Adrenal gland (tissue), 19 donors: ENCODE measurements around the gene CHRM1. TPM values are rescaled to one million over a fixed set of nuclear protein-coding genes. Genes with fewer than 3 reads are reported as not detected.
A peak's percentile ranks its signal among the peaks of the same experiment; 100 is the strongest.

Experiments
- DNase-seq, 7 donors: peaks; one replicate each; pipeline ENCODE4 v3.0.0-alpha.2; 2019 to 2020
- H3K27ac ChIP-seq, 5 donors: fragments of 200-600 bp; sonication (generic) in 4 of 5; 1 replicate in 3 of 5; 2 replicates in 2 of 5; pipeline versions ENCODE4 v1.5.1 to v1.8.0; 2016 to 2020; ENCODE audit warnings: mild to moderate bottlenecking in 1 of 5
- H3K27me3 ChIP-seq: fragments of 200-600 bp; 2 replicates; pipeline ENCODE4 v1.8.0; 2021
- H3K36me3 ChIP-seq, 2 donors: fragments of 200-600 bp; replicated peaks in 1 of 2; 1 replicate in 1 of 2; 2 replicates in 1 of 2; pipeline versions ENCODE4 v1.5.1 to v1.8.0; 2018 to 2022
- H3K4me1 ChIP-seq, 2 donors: fragments of 200-600 bp; replicated peaks in 1 of 2; 1 replicate in 1 of 2; 2 replicates in 1 of 2; pipeline versions ENCODE4 v1.5.1 to v1.8.0; 2018 to 2021
- H3K4me3 ChIP-seq, 4 donors: fragments of 200-600 bp; sonication (generic) in 3 of 4; one replicate each; pipeline ENCODE4 v1.5.1; 2016 to 2018
- H3K9me3 ChIP-seq, 3 donors: fragments of 200-600 bp; sonication (generic) in 1 of 3; replicated peaks in 1 of 3; 1 replicate in 2 of 3; 2 replicates in 1 of 3; pipeline versions ENCODE4 v1.5.1 to v1.8.0; 2016 to 2021
- CTCF ChIP-seq, 6 experiments: fragments of 450-650 bp in 4 of 6; fragments of 200-600 bp in 2 of 6; sonication (generic) in 1 of 6; IDR thresholded peaks; 1 replicate in 5 of 6; 2 replicates in 1 of 6; pipeline versions ENCODE4 v1.5.1 to v1.8.0; 2016 to 2021; ENCODE audit warnings: antibody characterized with exemption in 6 of 6, mild to moderate bottlenecking in 2 of 6, moderate library complexity in 1 of 6
- POLR2A ChIP-seq, 2 donors: fragments of 450-650 bp; IDR thresholded peaks; one replicate each; pipeline ENCODE4 v1.6.1; 2017; ENCODE audit warnings: antibody characterized with exemption in 2 of 2, mild to moderate bottlenecking in 2 of 2, moderate library complexity in 1 of 2
- WGBS, 4 donors: extraction: QIAGEN DNeasy Blood & Tissue Kit in 2 of 4; methylation state at CpG; one replicate each; pipeline versions ENCODE4 v1.1.5 to v1.1.7; 2013 to 2017; 5-methylcytosine and 5-hydroxymethylcytosine counted together
- intact Hi-C, 2 donors: fragments of 100-400 bp; cut with DNase I; formaldehyde crosslinking; loops; one replicate each; pipeline versions ENCODE4 v1.14.1 to v1.15.0; 2022 to 2023
- long read RNA-seq, 10 donors: library from polyadenylated mRNA in 3 of 10; unstranded in 2 of 10; stranded (forward) in 1 of 10; transcript quantifications; one replicate each; pipeline ENCODE4 v2.0.0 and lab custom pipeline, GENCODE V29; 2021 to 2026
- polyA plus RNA-seq, 3 donors: library from polyadenylated mRNA; stranded (reverse); fragments of 200-250 nt in 2 of 3; fragments of 350-450 nt in 1 of 3; fragmentation: Illumina TruSeq in 1 of 3; extraction: RNeasy Lipid Tissue Mini Kit (QIAGEN cat#74804) in 1 of 3; gene quantifications; one replicate each; pipeline ENCODE4 v1.2.3, GENCODE V29; 2013 to 2014
- total RNA-seq, 9 donors: library from RNA; depleted of rRNA in 4 of 9; stranded (reverse); fragments of >200 nt in 4 of 9; fragments of 120-200 nt in 1 of 9; fragmentation: NEBNext Ultra II Directional in 1 of 9; extraction: Animal tissue kit (Norgen Biotek cat#: 25700) in 1 of 9; gene quantifications; one replicate each; pipeline versions ENCODE4 v1.1.0 to v1.2.4, GENCODE V29; 2013 to 2023
- donor health status: healthy with polysubstance abuse.
- donor health status: Bipolar disorder and iron deficiency.
- donor health status: DM: yes; HTN: yes; CAD: no.
- donor health status: DM: no; HTN: no; CAD: no.
- donor health status: DM: no; HTN: no; CAD: no.
- donor health status: DM: yes; HTN: yes; CAD: no.

CHRM1 gene
- total RNA-seq, result 1 to 10 TPM in 2 of 9 donors, under 1 TPM in 2, not detected in 5; 0.22 to 3.0 (median 1.8) TPM
- 1 to 10 TPM; 1.4 to 3.8 (median 1.8) TPM for polyA plus RNA-seq
- long read RNA-seq, donor 1, result 0 reads
- long read RNA-seq, donor 2, result 0 reads
- long read RNA-seq, donor 3, result 0 reads
- long read RNA-seq, donor 4, result 0 reads
- long read RNA-seq, donor 5, result 0 reads
- long read RNA-seq, donor 6, partial matches to known transcripts, result 0 of 5 reads
- long read RNA-seq, donor 6, other reads (novel, unspliced or antisense), result 1 of 5 reads
- long read RNA-seq, donor 7, result 0 reads
- long read RNA-seq, donor 8, result 0 reads
- long read RNA-seq, donor 9, result 0 reads
- long read RNA-seq, donor 10, result 0 reads

GRCh38 chr11:62921201-62921572, at the start of gene CHRM1:
CHRM1 (minus strand) TSS chr11:62921363; CDS start chr11:62911100, 10,263 bp downstream.
- intact Hi-C loops, result no loop called here
- no peak for DNase-seq
- TF ChIP-seq CTCF (IDR thresholded peaks at IDR 0.05), result no peak
- TF ChIP-seq POLR2A (IDR thresholded peaks at IDR 0.05), result no peak
- Histone ChIP-seq H3K27ac (peak within 1 kb of the TSS in 1 of 5 donors; percentile 34), H3K9me3 (no peaks in the 10 kb centered on the region), H3K36me3 (no peaks in the 10 kb centered on the region), H3K4me1 (peaks cover 8 to 13% of the 10 kb centered on the region in 2 donors), H3K27me3 (peaks cover 35% of the 10 kb centered on the region), H3K4me3 (no peak within 1 kb of the TSS)
- WGBS, 4 donors, result 37 to 59% (median 41%) methylated on average over 9 of the region's 9 CpGs

- Histone ChIP-seq H3K27me3 (no peaks in the 10 kb centered on the region), H3K36me3 (no peaks in the 10 kb centered on the region), H3K4me3 (no peak overlapping the region), H3K27ac (no peak overlapping the region), H3K4me1 (no peaks in the 10 kb centered on the region), H3K9me3 (no peaks in the 10 kb centered on the region)
- WGBS, 4 donors, result 52 to 80% (median 64%) methylated on average over 2 of the region's 2 CpGs
- DNase-seq, result peak in 1 of 7 donors; percentile 5
- TF ChIP-seq CTCF (IDR thresholded peaks at IDR 0.05), result no peak
- no peak for TF ChIP-seq POLR2A (IDR thresholded peaks at IDR 0.05)
- intact Hi-C loops, result no loop called here
These were observed 44.4 kb upstream of the CHRM1 start for GRCh38 chr11:62965574-62965973.

- H3K9me3 ChIP-seq, result no peaks in the 10 kb centered on the region
- intact Hi-C loops, result no loop called here
- H3K27me3 ChIP-seq, result no peaks in the 10 kb centered on the region
- no peaks in the 10 kb centered on the region for H3K36me3 ChIP-seq
- WGBS, 4 donors, result 58 to 90% (median 76%) methylated on average over 3 of the region's 3 CpGs
- H3K4me1 ChIP-seq, result peaks cover 0 to 4% of the 10 kb centered on the region in 2 donors
- DNase-seq, result no peak
- no peak overlapping the region for H3K27ac ChIP-seq
- no peak overlapping the region for H3K4me3 ChIP-seq
- TF ChIP-seq CTCF (IDR thresholded peaks at IDR 0.05) (no peak), POLR2A (IDR thresholded peaks at IDR 0.05) (no peak)
These were observed 41.2 kb upstream of the CHRM1 start for GRCh38 chr11:62962391-62962790.

GRCh38 chr11:62961017-62961570, 39.9 kb upstream of the CHRM1 start:
- Histone ChIP-seq H3K36me3 (no peaks in the 10 kb centered on the region), H3K27me3 (no peaks in the 10 kb centered on the region), H3K4me3 (no peak overlapping the region), H3K4me1 (peaks cover 0 to 4% of the 10 kb centered on the region in 2 donors), H3K9me3 (no peaks in the 10 kb centered on the region), H3K27ac (no peak overlapping the region)
- TF ChIP-seq POLR2A (IDR thresholded peaks at IDR 0.05), result no peak
- no peak for TF ChIP-seq CTCF (IDR thresholded peaks at IDR 0.05)
- 79 to 86% (median 82%) methylated on average over 4 of the region's 4 CpGs for WGBS, 4 donors
- no peak for DNase-seq
- intact Hi-C loops, result no loop called here
